H1 (cell line): ENCODE results near the gene MAP1LC3A. TPM values are rescaled to one million over a fixed set of nuclear protein-coding genes. Genes with fewer than 3 reads are reported as not detected.

Experiments
- CTCF ChIA-PET: fragments of 300-600 bp; sonication (Branson Sonifier 250); formaldehyde crosslinking; loops from one replicate; lab custom pipeline; 2021; ENCODE audit not compliant: partially characterized antibody; lab: Charles Lee
- POLR2A ChIA-PET: fragments of 300-600 bp; sonication (Branson Sonifier 250); formaldehyde crosslinking; loops from one replicate; lab custom pipeline; 2021; ENCODE audit warnings: inconsistent platforms; ENCODE audit not compliant: partially characterized antibody; lab: Charles Lee
- DNase-seq, 2 experiments: peaks; one replicate each; pipeline versions ENCODE4 v3.0.0 to v3.0.0-alpha.2; 2010 to 2022; ENCODE audit warnings: low spot score in 2 of 2, low read depth in 1 of 2, mixed read lengths in 1 of 2
- FAIRE-seq: peaks from 2 replicates; lab custom pipeline; 2011; peaks lifted over from hg19 to GRCh38; lab: Jason Lieb, UNC
- H2AFZ ChIP-seq: 2 replicates; pipeline ENCODE4 v1.8.1; 2012; ENCODE audit warnings: low read length, inconsistent platforms
- H2AK5ac ChIP-seq: 2 replicates; pipeline ENCODE4 v1.6.1; 2013; ENCODE audit warnings: low read depth, low read length
- H2BK120ac ChIP-seq: replicated peaks from 2 replicates; pipeline ENCODE3; 2013; ENCODE audit warnings: low read depth, low read length, inconsistent platforms
- H2BK12ac ChIP-seq: 2 replicates; pipeline ENCODE4 v1.6.1; 2013; ENCODE audit warnings: low read depth, low read length
- H2BK15ac ChIP-seq: 2 replicates; pipeline ENCODE4 v1.6.1; 2013; ENCODE audit warnings: low read length
- H2BK20ac ChIP-seq: 2 replicates; pipeline ENCODE4 v1.6.1; 2013; ENCODE audit warnings: low read length
- H2BK5ac ChIP-seq: 2 replicates; pipeline ENCODE4 v1.6.1; 2013; ENCODE audit warnings: low read depth, low read length
- H3K14ac ChIP-seq: 2 replicates; pipeline ENCODE4 v1.6.1; 2013; ENCODE audit warnings: inconsistent platforms; ENCODE audit not compliant: insufficient read length
- H3K18ac ChIP-seq: 2 replicates; pipeline ENCODE4 v1.6.1; 2013; ENCODE audit warnings: low read length; ENCODE audit errors: extremely low read depth
- H3K23ac ChIP-seq: 2 replicates; pipeline ENCODE4 v1.6.1; 2013; ENCODE audit warnings: inconsistent platforms; ENCODE audit not compliant: insufficient read length
- H3K23me2 ChIP-seq: 2 replicates; pipeline ENCODE4 v1.6.1; 2013; ENCODE audit warnings: low read depth, low read length
- H3K27ac ChIP-seq: 2 replicates; pipeline ENCODE4 v1.6.1; 2011; ENCODE audit warnings: low read depth, low read length, inconsistent platforms
- H3K27me3 ChIP-seq, 4 experiments: replicated peaks in 1 of 4; 1 replicate in 1 of 4; 2 replicates in 3 of 4; pipeline versions ENCODE4 v1.6.1 to v1.8.1; 2011 to 2013; ENCODE audit warnings: low read length in 3 of 4, mild to moderate bottlenecking in 3 of 4, inconsistent platforms in 2 of 4, mixed read lengths in 2 of 4, moderate library complexity in 1 of 4; ENCODE audit not compliant: control insufficient read depth in 3 of 4, insufficient read depth in 3 of 4; ENCODE audit errors: extremely low read depth in 1 of 4
- H3K36me3 ChIP-seq, 4 experiments: 2 replicates each; pipeline versions ENCODE4 v1.6.1 to v1.8.1; 2011 to 2013; ENCODE audit warnings: mild to moderate bottlenecking in 4 of 4, low read length in 3 of 4, moderate library complexity in 2 of 4, control low read depth in 1 of 4, inconsistent platforms in 1 of 4; ENCODE audit not compliant: insufficient read depth in 4 of 4, control insufficient read depth in 2 of 4
- H3K4ac ChIP-seq: replicated peaks from 2 replicates; pipeline ENCODE3; 2013; ENCODE audit warnings: low read length, low read depth, mixed read lengths, inconsistent platforms; ENCODE audit not compliant: insufficient read length
- H3K4me1 ChIP-seq, 4 experiments: replicated peaks in 1 of 4; 1 replicate in 1 of 4; 2 replicates in 3 of 4; pipeline versions ENCODE4 v1.6.1 to v1.8.1; 2011 to 2013; ENCODE audit warnings: low read length in 3 of 4, inconsistent platforms in 2 of 4, mixed read lengths in 1 of 4; ENCODE audit not compliant: insufficient read depth in 4 of 4, control insufficient read depth in 3 of 4
- H3K4me2 ChIP-seq, 2 experiments: 2 replicates each; pipeline versions ENCODE4 v1.6.1 to v1.8.1; 2011 to 2013; ENCODE audit warnings: low read depth in 2 of 2, low read length in 2 of 2, control low read depth in 1 of 2, inconsistent platforms in 1 of 2, mild to moderate bottlenecking in 1 of 2; ENCODE audit not compliant: insufficient read depth in 1 of 2
- H3K4me3 ChIP-seq, 4 experiments: fragments of 200-600, 300-600 bp in 1 of 4; sonication (generic), shearing (Covaris generic), sonication (Bioruptor Twin) in 1 of 4; 2 replicates each; pipeline versions ENCODE4 v1.5.1 to v1.8.1; 2011 to 2016; ENCODE audit warnings: low read length in 4 of 4, low read depth in 3 of 4, control low read depth in 2 of 4, inconsistent platforms in 2 of 4, mild to moderate bottlenecking in 2 of 4, mixed read lengths in 1 of 4, moderate library complexity in 1 of 4; ENCODE audit not compliant: insufficient read depth in 2 of 4; ENCODE audit errors: extremely low read depth in 1 of 4
- H3K56ac ChIP-seq: replicated peaks from 2 replicates; pipeline ENCODE3; 2013; ENCODE audit warnings: low read depth, mild to moderate bottlenecking, mixed read lengths, low read length, inconsistent platforms; ENCODE audit not compliant: insufficient read length
- H3K79me1 ChIP-seq: 2 replicates; pipeline ENCODE4 v1.6.1; 2013; ENCODE audit warnings: low read depth, low read length, control low read depth
- H3K79me2 ChIP-seq, 2 experiments: 2 replicates each; pipeline versions ENCODE4 v1.6.1 to v1.8.1; 2012 to 2013; ENCODE audit warnings: low read length in 2 of 2, mild to moderate bottlenecking in 2 of 2, inconsistent platforms in 1 of 2; ENCODE audit not compliant: insufficient read depth in 2 of 2, control insufficient read depth in 1 of 2
- H3K9ac ChIP-seq, 4 experiments: replicated peaks in 1 of 4; 1 replicate in 1 of 4; 2 replicates in 3 of 4; pipeline versions ENCODE4 v1.6.1 to v1.8.1; 2011 to 2013; ENCODE audit warnings: low read depth in 3 of 4, low read length in 3 of 4, control low read depth in 2 of 4, mild to moderate bottlenecking in 2 of 4, moderate library complexity in 2 of 4, inconsistent platforms in 1 of 4; ENCODE audit errors: extremely low read depth in 1 of 4
- H3K9me3 ChIP-seq, 2 experiments: 2 replicates each; pipeline versions ENCODE4 v1.6.1 to v1.8.1; 2012 to 2013; ENCODE audit warnings: mild to moderate bottlenecking in 2 of 2, moderate library complexity in 2 of 2, control low read depth in 1 of 2, inconsistent platforms in 1 of 2, low read depth in 1 of 2, low read length in 1 of 2, mixed read lengths in 1 of 2; ENCODE audit not compliant: insufficient read depth in 2 of 2
- H4K20me1 ChIP-seq, 2 experiments: replicated peaks in 1 of 2; 2 replicates each; pipeline versions ENCODE3 to v1.8.1; 2011 to 2013; ENCODE audit warnings: inconsistent platforms in 2 of 2, low read length in 2 of 2, mild to moderate bottlenecking in 1 of 2; ENCODE audit not compliant: insufficient read depth in 2 of 2, control insufficient read depth in 1 of 2
- H4K5ac ChIP-seq: 2 replicates; pipeline ENCODE4 v1.6.1; 2013; ENCODE audit warnings: low read length, low read depth, mixed read lengths, inconsistent platforms; ENCODE audit not compliant: insufficient read length
- H4K8ac ChIP-seq: 2 replicates; pipeline ENCODE4 v1.8.0; 2013; ENCODE audit warnings: mild to moderate bottlenecking, moderate library complexity, low read length, inconsistent platforms; ENCODE audit not compliant: insufficient read depth; ENCODE audit errors: extremely low read depth
- H4K91ac ChIP-seq: replicated peaks from 2 replicates; pipeline ENCODE3; 2013; ENCODE audit warnings: low read length, mixed read lengths, inconsistent platforms; ENCODE audit not compliant: insufficient read length
- ASH2L ChIP-seq: fragments of 200-600, 300-600 bp; sonication (generic); IDR thresholded peaks from one replicate; pipeline ENCODE4 v1.7.1; 2017; ENCODE audit warnings: low read length
- BACH1 ChIP-seq: IDR thresholded peaks from 2 replicates; pipeline ENCODE4 v1.6.1; 2012; ENCODE audit warnings: low read length, improper control_type of control experiment
- CBX8 ChIP-seq: fragments of 300-800, 300-1000 bp; sonication (generic); IDR thresholded peaks from 2 replicates; pipeline ENCODE4 v1.7.1; 2016; ENCODE audit warnings: low read depth, low read length, borderline replicate concordance
- HDAC6 ChIP-seq: IDR thresholded peaks from one replicate; pipeline ENCODE4 v1.7.1; 2012; ENCODE audit warnings: low read depth, mild to moderate bottlenecking, inconsistent platforms, low read length, moderate library complexity
- MAFK ChIP-seq: IDR thresholded peaks from 2 replicates; pipeline ENCODE4 v1.6.1; 2012; ENCODE audit warnings: low read depth, mild to moderate bottlenecking, improper control_type of control experiment, low read length
- POLR2AphosphoS5 ChIP-seq: IDR thresholded peaks from 2 replicates; pipeline ENCODE4 v1.6.1; 2011; ENCODE audit warnings: low read depth, low read length
- POU5F1 ChIP-seq: IDR thresholded peaks from 2 replicates; pipeline ENCODE4 v1.6.1; 2011; ENCODE audit warnings: low read depth, mild to moderate bottlenecking, low read length, moderate library complexity
- SIX5 ChIP-seq: IDR thresholded peaks from 2 replicates; pipeline ENCODE4 v1.6.1; 2011; ENCODE audit warnings: mild to moderate bottlenecking, low read depth, low read length
- YY1 ChIP-seq: IDR thresholded peaks from 2 replicates; pipeline ENCODE4 v1.6.1; 2011; ENCODE audit warnings: low read depth, mild to moderate bottlenecking, low read length
- WGBS, 2 experiments: shearing (Covaris generic) in 1 of 2; methylation state at CpG; one replicate each; pipeline versions ENCODE4 v1.1.6 to v1.1.7; 2013 to 2015; ENCODE audit warnings: low lambda C conversion rate in 2 of 2, mixed read lengths in 2 of 2, inconsistent platforms in 1 of 2, low coverage in 1 of 2, missing lambda C conversion rate in 1 of 2; ENCODE audit not compliant: insufficient replicate concordance in 2 of 2, insufficient coverage in 1 of 2, insufficient read length in 1 of 2; ENCODE audit errors: extremely low coverage in 1 of 2, missing lambda C conversion rate in 1 of 2; 5-methylcytosine and 5-hydroxymethylcytosine counted together
- polyA plus RNA-seq, 7 experiments: library from polyadenylated mRNA; depleted of rRNA in 3 of 7; stranded (reverse) in 5 of 7; unstranded in 2 of 7; fragments of >200 nt in 5 of 7; fragments of 200-250 nt in 2 of 7; gene quantifications; 1 replicate in 5 of 7; 2 replicates in 1 of 7; 4 replicates in 1 of 7; pipeline versions ENCODE4 v1.2.1 to v1.2.3, GENCODE V29; 2011 to 2013; ENCODE audit warnings: missing spikeins in 2 of 7, mixed read lengths in 2 of 7
- total RNA-seq: library from RNA; stranded (reverse); fragmentation: NEBNext Ultra II Directional; extraction: Animal tissue kit (Norgen Biotek cat#: 25700); gene quantifications from 2 replicates; pipeline ENCODE4 v1.2.1, GENCODE V29; 2021
- TF ChIP-seq, protein P1 (sequence below): IDR thresholded peaks from 2 replicates; pipeline ENCODE4 v1.6.1; 2012; ENCODE audit warnings: low read length, inconsistent platforms

Gene MAP1LC3A
- total and polyA plus RNA-seq, 2 of the 8 experiments (the other 6 are each of a cell fraction or from before 2014, with no cell fraction given), result 5.0 to 6.1 TPM

DNA sequence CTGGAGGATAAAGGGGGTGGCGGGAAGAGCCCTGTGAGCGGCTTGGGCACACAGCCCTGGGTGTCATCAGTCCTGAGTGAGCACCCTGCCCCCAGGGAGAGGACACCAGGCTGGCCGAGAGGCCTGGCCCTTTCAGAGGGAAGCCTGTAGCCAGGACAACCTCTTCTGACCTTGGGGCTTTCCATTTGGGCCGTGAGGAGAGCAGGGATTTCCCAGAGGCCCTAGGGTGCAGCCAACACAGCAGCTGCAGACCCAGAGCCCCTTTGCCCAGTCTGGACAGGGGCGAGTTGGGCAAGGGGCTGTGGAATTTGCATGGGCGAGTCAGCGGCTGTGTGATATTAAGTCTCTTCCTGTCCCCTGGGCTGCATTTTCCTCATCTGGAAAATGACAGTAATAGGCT is 6.3 kb downstream of the MAP1LC3A start:
- Histone ChIP-seq H3K18ac (no peak overlapping the region), H3K4ac (no peak overlapping the region), H3K27me3 (no peaks in the 10 kb centered on the region; a peak in 2 of 7 replicates), H2AK5ac (no peak overlapping the region), H2BK5ac (no peak overlapping the region), H2BK20ac (no peak overlapping the region), H2AFZ (no peak overlapping the region), H4K5ac (no peak overlapping the region), H3K56ac (no peak overlapping the region), H3K23me2 (peaks cover 3% of the 10 kb centered on the region), H4K91ac (no peak overlapping the region), H4K20me1 (peaks cover 0 to 7% of the 10 kb centered on the region in 2 experiments), H3K9ac (no peak overlapping the region), H3K9me3 (no peaks in the 10 kb centered on the region), H3K36me3 (no peaks in the 10 kb centered on the region), H3K4me3 (no peak overlapping the region), H3K4me2 (no peak overlapping the region), H2BK120ac (no peak overlapping the region), H3K79me2 (no peaks in the 10 kb centered on the region), H2BK15ac (no peak overlapping the region), H3K4me1 (0 out of 7 replicates have a peak, but pooled peaks cover 0 to 4% (median 1%) of the 10 kb centered on the region in 4 experiments), H3K14ac (no peak overlapping the region), H3K79me1 (peaks cover 6% of the 10 kb centered on the region), H4K8ac (no peak overlapping the region), H3K27ac (no peak overlapping the region), H2BK12ac (no peak overlapping the region), H3K23ac (no peak overlapping the region)
- POLR2A ChIA-PET, result no interaction called here
- 86% methylated on average over 6 of the region's 7 CpGs; no CpG with 5 or more reads in 1 of the 2 experiments for WGBS, 2 experiments
- FAIRE-seq, result no peak
- no peak for DNase-seq
- CTCF ChIA-PET, result interaction anchor here (0.6 to 6.2 kb wide), 3 partner anchors 123 to 308 kb away, joined by 3 to 48 read pairs (median 4); no protein-coding TSS in a partner anchor
- TF ChIP-seq MAFK (no peak), CBX8 (no peak), BACH1 (no peak), HDAC6 (no peak), ASH2L (no peak), POU5F1 (no peak), SIX5 (no peak), YY1 (no peak), POLR2AphosphoS5 (no peak)
- TF ChIP-seq, protein P1, sequence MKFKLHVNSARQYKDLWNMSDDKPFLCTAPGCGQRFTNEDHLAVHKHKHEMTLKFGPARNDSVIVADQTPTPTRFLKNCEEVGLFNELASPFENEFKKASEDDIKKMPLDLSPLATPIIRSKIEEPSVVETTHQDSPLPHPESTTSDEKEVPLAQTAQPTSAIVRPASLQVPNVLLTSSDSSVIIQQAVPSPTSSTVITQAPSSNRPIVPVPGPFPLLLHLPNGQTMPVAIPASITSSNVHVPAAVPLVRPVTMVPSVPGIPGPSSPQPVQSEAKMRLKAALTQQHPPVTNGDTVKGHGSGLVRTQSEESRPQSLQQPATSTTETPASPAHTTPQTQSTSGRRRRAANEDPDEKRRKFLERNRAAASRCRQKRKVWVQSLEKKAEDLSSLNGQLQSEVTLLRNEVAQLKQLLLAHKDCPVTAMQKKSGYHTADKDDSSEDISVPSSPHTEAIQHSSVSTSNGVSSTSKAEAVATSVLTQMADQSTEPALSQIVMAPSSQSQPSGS, result no peak
